HepG2 (cell line): Measurements from ENCODE around the gene SLC13A5. TPM values are rescaled to one million over a fixed set of nuclear protein-coding genes. Genes with fewer than 3 reads are reported as not detected.

Source experiments
- DBP ChIP-seq: sonication (generic); formaldehyde crosslinking; IDR thresholded peaks from 2 replicates; pipeline ENCODE4 v1.4.0; 2020; ENCODE audit warnings: missing genetic modification reagents; ENCODE audit errors: not compliant biosample characterization
- DNMT3B ChIP-seq: conservative IDR thresholded peaks from 2 replicates; pipeline ENCODE4 v1.6.1; 2016; ENCODE audit warnings: missing biosample characterization, control low read depth
- ELF1 ChIP-seq: sonication (generic); formaldehyde crosslinking; IDR thresholded peaks from 2 replicates; pipeline ENCODE4 v1.4.0; 2020; ENCODE audit warnings: missing genetic modification reagents
- FOSL1 ChIP-seq: sonication (generic); formaldehyde crosslinking; IDR thresholded peaks from 2 replicates; pipeline ENCODE4 v1.9.0; 2021; ENCODE audit warnings: missing genetic modification reagents, borderline replicate concordance
- HBP1 ChIP-seq: IDR thresholded peaks from 2 replicates; pipeline ENCODE4 v1.6.1; 2016; ENCODE audit warnings: low read depth, control low read depth
- HNRNPH1 ChIP-seq: fragments of 200-400 bp; formaldehyde crosslinking; optimal IDR thresholded peaks from 2 replicates; pipeline ENCODE3; 2017; ENCODE audit warnings: mild to moderate bottlenecking, low read depth, low read length
- REST ChIP-seq, 2 experiments: IDR thresholded peaks; 2 replicates each; pipeline ENCODE4 v1.6.1; 2011 to 2012; ENCODE audit warnings: low read length in 2 of 2, borderline replicate concordance in 1 of 2, low read depth in 1 of 2, mild to moderate bottlenecking in 1 of 2, moderate library complexity in 1 of 2
- RFX5 ChIP-seq: IDR thresholded peaks from 2 replicates; pipeline ENCODE4 v1.6.1; 2011; ENCODE audit warnings: low read depth, low read length, improper control_type of control experiment
- TEAD2 ChIP-seq: sonication (generic); formaldehyde crosslinking; IDR thresholded peaks from 2 replicates; pipeline ENCODE4 v1.9.0; 2021; ENCODE audit warnings: missing genetic modification reagents
- THAP9 ChIP-seq: sonication (generic); formaldehyde crosslinking; IDR thresholded peaks from 2 replicates; pipeline ENCODE4; 2020; ENCODE audit warnings: missing genetic modification reagents, mild to moderate bottlenecking, borderline replicate concordance
- ZNF335 ChIP-seq: sonication (generic); formaldehyde crosslinking; IDR thresholded peaks from 2 replicates; pipeline ENCODE4 v1.4.0; 2020; ENCODE audit warnings: missing genetic modification reagents
- ZNF382 ChIP-seq: sonication (generic); formaldehyde crosslinking; IDR thresholded peaks from 2 replicates; pipeline ENCODE4 v1.5.0; 2020; ENCODE audit warnings: missing genetic modification reagents, mild to moderate bottlenecking, borderline replicate concordance
- ZNF451 ChIP-seq: sonication (generic); formaldehyde crosslinking; IDR thresholded peaks from 2 replicates; pipeline ENCODE4 v1.5.0; 2020; ENCODE audit warnings: mild to moderate bottlenecking, missing genetic modification reagents
- polyA plus RNA-seq, 8 experiments: library from polyadenylated mRNA; depleted of rRNA in 3 of 8; stranded (reverse) in 7 of 8; unstranded in 1 of 8; fragments of >200 nt; fragmentation: Illumina TruSeq in 4 of 8; extraction: Trizol in 4 of 8; gene quantifications; 2 replicates each; pipeline versions ENCODE4 v1.2.1 to v1.2.3, GENCODE V29; 2011 to 2016; ENCODE audit warnings: low read depth in 4 of 8, missing spikeins in 1 of 8, mixed read lengths in 1 of 8; ENCODE audit not compliant: insufficient read depth in 1 of 8
- total RNA-seq, 5 experiments: library from RNA; depleted of rRNA; stranded (reverse); fragments of >200 nt; fragmentation: Illumina TruSeq; extraction: Trizol; gene quantifications; 2 replicates each; pipeline ENCODE4 v1.2.3, GENCODE V29; 2016; ENCODE audit warnings: low read depth in 1 of 5

The SLC13A5 gene
- total and polyA plus RNA-seq, 2 of the 13 experiments (the other 11 are each of a cell fraction or from before 2014, with no cell fraction given), result 42.8 to 310 TPM

GRCh38 chr17:6699997-6700947 lies 12.9 kb downstream of the SLC13A5 start (continued):
- TF ChIP-seq DBP (CRISPR knock-in tag) (no peak), FOSL1 (peak; percentile 38; the same call in 1 of the 2 replicates), ZNF335 (CRISPR knock-in tag) (peak; percentile 70), ELF1 (CRISPR knock-in tag) (peak; percentile 48; the same call in 1 of the 2 replicates), REST (IDR thresholded peaks at IDR 0.05; ENCODE audit: borderline replicate concordance in 1 of 2, low read depth in 1 of 2, low read length in 2 of 2) (peak in 1 of 2 experiments; percentile 71; a peak in 1 of 4 replicates), DNMT3B (peak; percentile 73; the same call in 1 of the 2 replicates), THAP9 (CRISPR knock-in tag) (no peak; the same call in 1 of the 2 replicates), RFX5 (no peak), HBP1 (CRISPR knock-in tag) (peak; percentile 58), TEAD2 (no peak), ZNF451 (CRISPR knock-in tag) (no peak; the same call in 1 of the 2 replicates), ZNF382 (CRISPR knock-in tag) (no peak), HNRNPH1 (peak; percentile 46)
